Measurements from ENCODE around the gene CX3CR1. TPM values are rescaled to one million over a fixed set of nuclear protein-coding genes. Genes with fewer than 3 reads are reported as not detected.

The CX3CR1 gene
- total RNA-seq, 5 donors from 2014 or later (not counting 1 experiment from before 2014, with no cell fraction given): 1.9 to 23.8 (median 5.8) TPM

DNA sequence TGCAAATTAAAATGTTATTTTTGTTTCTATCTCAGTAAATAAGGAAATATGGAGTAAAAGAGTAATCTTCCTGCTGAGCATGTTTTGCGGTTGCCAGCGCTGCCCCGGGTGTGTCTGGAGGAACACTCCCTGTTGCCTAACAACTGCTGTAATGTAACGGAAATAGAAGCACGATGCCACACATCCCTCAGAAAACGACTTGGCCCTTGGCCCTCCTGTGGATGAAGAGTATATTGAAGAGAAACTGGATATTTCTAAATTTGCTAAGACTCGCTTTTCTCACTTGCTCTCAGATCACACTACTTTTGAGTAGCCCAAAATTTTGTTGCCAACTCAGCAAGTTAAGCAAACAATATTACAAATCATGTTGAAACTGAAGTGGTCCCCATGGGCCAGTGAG, 18.9 kb downstream of the CX3CR1 start:
- peak overlapping the region in 1 of 3 donors; percentile 9 for H3K4me3 Mint-ChIP-seq

DNA sequence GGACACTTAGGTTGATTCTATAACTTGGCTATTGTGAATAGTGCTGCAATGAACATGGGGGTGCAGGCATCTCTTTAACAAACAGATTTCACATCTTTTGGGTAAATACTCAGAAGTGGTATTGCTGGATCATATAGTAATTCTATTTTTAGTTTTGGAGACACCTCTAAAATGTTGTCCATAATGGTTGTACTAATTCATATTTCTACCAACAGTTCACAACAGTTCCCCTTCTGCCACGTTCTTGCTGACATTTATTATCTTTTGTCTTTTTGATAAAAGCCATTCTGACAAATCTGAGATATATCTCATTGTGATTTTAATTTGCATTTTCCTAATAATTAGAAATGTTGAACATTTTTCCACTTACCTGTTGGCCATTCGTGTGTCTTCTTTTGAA, 19.5 kb downstream of the CX3CR1 start:
- peak overlapping the region; percentile 62 for H3K27ac ChIP-seq (ENCODE audit: low read length)
- POLR2A ChIA-PET: no interaction called here
- Mint-ChIP-seq H3K4me1 (peaks cover 12 to 62% (median 17%) of the 10 kb centered on the region in 3 donors), H3K36me3 (no peaks in the 10 kb centered on the region), H3K27me3 (peaks cover 4 to 21% of the 10 kb centered on the region in 2 donors), H3K4me3 (no peak overlapping the region), H3K9me3 (no peaks in the 10 kb centered on the region), H3K27ac (no peak overlapping the region)
- no peaks in the 10 kb centered on the region for H3K27me3 ChIP-seq (replicated peaks in 1 of 2; ENCODE audit: control insufficient read depth in 2 of 2, extremely low read depth in 1 of 2, insufficient read depth in 2 of 2, low read length in 1 of 2)
- no peaks in the 10 kb centered on the region for H3K9me3 ChIP-seq
- no peak overlapping the region for H3K4me3 ChIP-seq (ENCODE audit: control insufficient read depth in 1 of 2, extremely low read depth in 1 of 2, low read length in 1 of 2)
- DNase-seq: no peak
- H3K36me3 ChIP-seq (ENCODE audit: control insufficient read depth in 2 of 2, extremely low read depth in 1 of 2, insufficient read depth in 1 of 2, low read length in 1 of 2): peaks cover 0 to 4% of the 10 kb centered on the region in 2 donors
- no CpG with 5 or more reads among the region's 2 CpGs for WGBS (ENCODE audit: insufficient coverage)
- peaks cover 13 to 71% of the 10 kb centered on the region in 2 experiments for H3K4me1 ChIP-seq (ENCODE audit: control insufficient read depth in 1 of 2, extremely low read depth in 1 of 2, insufficient read depth in 2 of 2, low read length in 2 of 2)
- no peak for ATAC-seq (replicated peaks in 1 of 4)
- CTCF ChIA-PET: no interaction called here

More for the DNA sequence above, 18.9 kb downstream of the CX3CR1 start:
- peak in 33 of 35 experiments; percentile 22 to 77 (median 47) for DNase-seq
- 45% methylated on average over 2 of the region's 7 CpGs for WGBS (ENCODE audit: insufficient coverage)
- peak overlapping the region in 1 of 2 donors; percentile 73 for H3K27ac Mint-ChIP-seq
- H3K36me3 Mint-ChIP-seq: peaks cover 4% of the 10 kb centered on the region
- peaks cover 4 to 21% of the 10 kb centered on the region in 2 donors for H3K27me3 Mint-ChIP-seq
- no peaks in the 10 kb centered on the region for H3K27me3 ChIP-seq (replicated peaks in 1 of 2; ENCODE audit: control insufficient read depth in 2 of 2, extremely low read depth in 1 of 2, insufficient read depth in 2 of 2, low read length in 1 of 2)
- H3K4me3 ChIP-seq (ENCODE audit: control insufficient read depth in 1 of 2, extremely low read depth in 1 of 2, low read length in 1 of 2): no peak overlapping the region
- H3K36me3 ChIP-seq (ENCODE audit: control insufficient read depth in 2 of 2, extremely low read depth in 1 of 2, insufficient read depth in 1 of 2, low read length in 1 of 2): peaks cover 0 to 9% of the 10 kb centered on the region in 2 donors
- CTCF ChIA-PET: no interaction called here
- peak overlapping the region; percentile 62 for H3K27ac ChIP-seq (ENCODE audit: low read length)
- POLR2A ChIA-PET: no interaction called here
- peaks cover 10 to 60% (median 17%) of the 10 kb centered on the region in 3 donors for H3K4me1 Mint-ChIP-seq
- no peaks in the 10 kb centered on the region for H3K9me3 Mint-ChIP-seq
- H3K9me3 ChIP-seq: no peaks in the 10 kb centered on the region
- H3K4me1 ChIP-seq (ENCODE audit: control insufficient read depth in 1 of 2, extremely low read depth in 1 of 2, insufficient read depth in 2 of 2, low read length in 2 of 2): peaks cover 13 to 71% of the 10 kb centered on the region in 2 experiments
- ATAC-seq (replicated peaks in 1 of 4): peak; percentile 19 to 95 (median 68)

DNA sequence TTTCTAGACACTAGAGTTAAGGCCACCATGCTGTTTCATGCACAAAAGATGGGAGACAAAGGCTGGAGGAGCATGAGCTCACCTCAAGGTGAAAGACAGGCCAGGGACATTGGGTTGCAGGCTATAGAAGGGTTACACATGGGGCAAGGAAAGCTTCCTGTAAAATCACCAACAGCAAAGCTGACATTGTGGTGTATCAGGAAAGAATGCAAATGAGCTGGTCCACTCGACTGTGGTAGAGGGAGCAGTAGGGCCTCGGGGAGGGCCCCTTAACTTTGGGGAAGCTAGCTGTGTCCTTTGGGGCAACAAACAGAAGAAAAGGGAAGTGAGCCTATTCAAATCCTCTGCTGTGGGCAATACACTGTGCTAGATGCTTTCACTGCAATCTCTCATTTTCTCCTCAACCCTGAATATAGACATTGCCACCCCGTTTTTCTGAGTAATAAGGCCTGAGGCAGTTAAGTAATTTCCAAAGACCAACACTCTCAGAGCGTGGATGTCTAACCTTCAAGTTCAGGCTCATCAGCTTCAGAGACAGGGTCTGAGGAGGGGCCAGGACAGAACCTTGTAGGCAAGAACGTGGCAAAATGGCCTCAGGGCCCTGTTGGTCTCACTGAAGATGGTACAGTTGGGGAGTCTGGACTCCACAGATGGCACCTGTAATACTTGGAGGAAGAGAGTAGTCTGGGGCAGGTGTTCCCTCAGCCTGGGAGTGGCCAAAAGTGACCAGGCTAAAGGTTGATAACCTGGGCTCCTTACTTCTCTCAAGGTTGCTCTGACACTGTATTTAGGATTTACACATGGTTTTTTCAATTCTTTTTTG, 24.1 kb downstream of the CX3CR1 start:
- POLR2A ChIA-PET: no interaction called here
- Histone ChIP-seq H3K4me3 (ENCODE audit: control insufficient read depth in 1 of 2, extremely low read depth in 1 of 2, low read length in 1 of 2) (no peak overlapping the region), H3K4me1 (ENCODE audit: control insufficient read depth in 1 of 2, extremely low read depth in 1 of 2, insufficient read depth in 2 of 2, low read length in 2 of 2) (peaks cover 3 to 49% of the 10 kb centered on the region in 2 experiments), H3K9me3 (no peaks in the 10 kb centered on the region), H3K36me3 (ENCODE audit: control insufficient read depth in 2 of 2, extremely low read depth in 1 of 2, insufficient read depth in 1 of 2, low read length in 1 of 2) (no peaks in the 10 kb centered on the region), H3K27ac (ENCODE audit: low read length) (peak overlapping the region; percentile 36), H3K27me3 (replicated peaks in 1 of 2; ENCODE audit: control insufficient read depth in 2 of 2, extremely low read depth in 1 of 2, insufficient read depth in 2 of 2, low read length in 1 of 2) (no peaks in the 10 kb centered on the region)
- WGBS (ENCODE audit: insufficient coverage): 0% methylated on average over 1 of the region's 5 CpGs
- CTCF ChIA-PET: interaction anchor here in 1 of 2 donors (0.6 kb wide), 1 partner anchor 1386 kb away, joined by 4 read pairs; no protein-coding TSS in a partner anchor
- H3K27me3 Mint-ChIP-seq: peaks cover 5 to 16% of the 10 kb centered on the region in 2 donors
- no peak overlapping the region for H3K4me3 Mint-ChIP-seq
- DNase-seq: peak in 2 of 35 experiments; percentile 13 to 37
- peak overlapping the region in 1 of 2 donors; percentile 16 for H3K27ac Mint-ChIP-seq
- no peaks in the 10 kb centered on the region for H3K9me3 Mint-ChIP-seq
- peak in 2 of 4 experiments; percentile 32 to 46 for ATAC-seq (replicated peaks in 1 of 4)
- H3K4me1 Mint-ChIP-seq: peaks cover 5 to 49% (median 11%) of the 10 kb centered on the region in 3 donors
- no peaks in the 10 kb centered on the region for H3K36me3 Mint-ChIP-seq

DNA sequence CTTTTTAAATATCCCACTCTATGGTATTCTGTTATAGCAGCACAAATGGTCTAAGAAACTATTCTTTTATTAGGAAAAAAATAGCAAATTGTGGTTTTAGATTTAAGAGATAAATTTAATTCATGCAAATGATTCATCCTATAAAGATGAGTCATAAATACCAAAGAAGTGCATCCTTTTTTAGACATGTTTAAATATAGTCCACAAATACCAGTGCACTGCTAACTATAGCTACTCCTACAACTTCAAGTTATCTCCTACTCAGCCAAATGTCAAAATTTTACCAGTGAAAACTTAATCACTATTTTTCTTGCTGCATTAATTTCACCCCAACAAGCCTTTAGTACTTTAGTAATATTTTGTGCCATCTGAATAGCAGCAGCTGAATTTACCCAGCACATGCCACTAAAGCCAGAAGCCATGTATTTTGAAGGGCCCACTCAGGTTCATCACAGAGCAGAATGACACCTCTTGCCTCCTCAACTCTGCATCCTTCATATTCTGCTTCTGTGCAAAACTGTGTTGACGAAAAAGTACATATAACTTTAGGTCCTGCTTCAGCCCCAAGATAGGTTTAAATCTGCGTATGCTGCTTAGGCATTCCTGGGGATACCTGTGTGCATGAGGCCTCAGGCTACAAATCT, 24.9 kb downstream of the CX3CR1 start:
- ATAC-seq (replicated peaks in 1 of 4): no peak
- DNase-seq: no peak
- Histone ChIP-seq H3K27me3 (replicated peaks in 1 of 2; ENCODE audit: control insufficient read depth in 2 of 2, extremely low read depth in 1 of 2, insufficient read depth in 2 of 2, low read length in 1 of 2) (no peaks in the 10 kb centered on the region), H3K9me3 (no peaks in the 10 kb centered on the region), H3K27ac (ENCODE audit: low read length) (no peak overlapping the region), H3K36me3 (ENCODE audit: control insufficient read depth in 2 of 2, extremely low read depth in 1 of 2, insufficient read depth in 1 of 2, low read length in 1 of 2) (no peaks in the 10 kb centered on the region), H3K4me3 (ENCODE audit: control insufficient read depth in 1 of 2, extremely low read depth in 1 of 2, low read length in 1 of 2) (no peak overlapping the region), H3K4me1 (ENCODE audit: control insufficient read depth in 1 of 2, extremely low read depth in 1 of 2, insufficient read depth in 2 of 2, low read length in 2 of 2) (peaks cover 2 to 54% of the 10 kb centered on the region in 2 experiments)
- ChIA-PET POLR2A (no interaction called here), CTCF (interaction anchor here in 1 of 2 donors (0.5 kb wide), 1 partner anchor 157 kb away, joined by 3 read pairs; no protein-coding TSS in a partner anchor)
- H3K4me3 Mint-ChIP-seq: no peak overlapping the region
- no peaks in the 10 kb centered on the region for H3K36me3 Mint-ChIP-seq
- H3K27me3 Mint-ChIP-seq: peaks cover 5 to 14% of the 10 kb centered on the region in 2 donors
- H3K27ac Mint-ChIP-seq: peak overlapping the region in 1 of 2 donors; percentile 31
- no CpG with 5 or more reads among the region's 2 CpGs for WGBS (ENCODE audit: insufficient coverage)
- no peaks in the 10 kb centered on the region for H3K9me3 Mint-ChIP-seq
- H3K4me1 Mint-ChIP-seq: peaks cover 0 to 46% (median 11%) of the 10 kb centered on the region in 3 donors

GRCh38 chr3:39251576-39251975, 28.3 kb downstream of the CX3CR1 start:
- Mint-ChIP-seq H3K27me3 (peaks cover 0 to 2% of the 10 kb centered on the region in 2 donors), H3K9me3 (no peaks in the 10 kb centered on the region), H3K4me3 (no peak overlapping the region), H3K27ac (no peak overlapping the region), H3K36me3 (no peaks in the 10 kb centered on the region), H3K4me1 (peaks cover 0 to 35% (median 8%) of the 10 kb centered on the region in 3 donors)
- ChIA-PET POLR2A (no interaction called here), CTCF (interaction anchor here in 1 of 2 donors (1.6 kb wide), 1 partner anchor 40 kb away, joined by 4 read pairs; no protein-coding TSS in a partner anchor)
- H3K36me3 ChIP-seq (ENCODE audit: control insufficient read depth in 2 of 2, extremely low read depth in 1 of 2, insufficient read depth in 1 of 2, low read length in 1 of 2): no peaks in the 10 kb centered on the region
- no peaks in the 10 kb centered on the region for H3K27me3 ChIP-seq (replicated peaks in 1 of 2; ENCODE audit: control insufficient read depth in 2 of 2, extremely low read depth in 1 of 2, insufficient read depth in 2 of 2, low read length in 1 of 2)
- no peaks in the 10 kb centered on the region for H3K9me3 ChIP-seq
- no peak for ATAC-seq (replicated peaks in 1 of 4)
- no peak for DNase-seq
- H3K27ac ChIP-seq (ENCODE audit: low read length): no peak overlapping the region
- H3K4me1 ChIP-seq (ENCODE audit: control insufficient read depth in 1 of 2, extremely low read depth in 1 of 2, insufficient read depth in 2 of 2, low read length in 2 of 2): peaks cover 0 to 46% of the 10 kb centered on the region in 2 experiments
- H3K4me3 ChIP-seq (ENCODE audit: control insufficient read depth in 1 of 2, extremely low read depth in 1 of 2, low read length in 1 of 2): no peak overlapping the region
- 95% methylated on average over 5 of the region's 5 CpGs for WGBS (ENCODE audit: insufficient coverage)

DNA sequence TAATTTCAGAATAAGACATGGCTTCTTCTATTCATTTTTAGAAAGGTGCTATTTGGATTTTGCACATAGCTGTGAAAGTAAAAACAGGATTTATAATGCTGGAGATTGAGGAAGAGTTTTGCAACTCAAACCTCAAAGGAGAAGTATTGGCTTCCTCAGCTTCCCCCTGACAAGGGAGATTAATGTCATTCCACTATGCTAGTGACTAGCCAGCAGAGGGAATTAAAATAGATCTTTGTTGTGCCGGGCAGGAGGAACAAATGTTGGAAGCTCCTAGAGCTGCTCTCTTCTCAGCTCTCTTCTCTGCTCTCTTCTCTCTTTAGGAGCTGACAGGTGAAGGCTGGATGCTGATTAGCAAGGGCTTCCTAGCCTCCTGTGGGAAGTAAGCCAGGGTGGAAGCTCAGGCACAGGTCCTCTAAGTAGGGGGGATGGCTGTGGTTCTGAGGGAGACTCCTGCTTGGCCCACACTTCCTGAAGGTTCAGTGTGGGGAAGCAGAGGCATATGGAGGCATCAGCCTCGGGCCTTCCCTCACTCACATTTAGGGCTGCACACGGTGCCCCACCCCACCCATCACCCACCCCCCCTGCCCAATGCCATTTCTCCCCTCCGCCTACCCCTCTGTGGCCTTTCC, 29.6 kb downstream of the CX3CR1 start:
- H3K9me3 Mint-ChIP-seq: no peaks in the 10 kb centered on the region
- CTCF ChIA-PET: interaction anchor here in 1 of 2 donors (1.6 kb wide), 1 partner anchor 42 kb away, joined by 4 read pairs; no protein-coding TSS in a partner anchor
- Histone ChIP-seq H3K4me1 (ENCODE audit: control insufficient read depth in 1 of 2, extremely low read depth in 1 of 2, insufficient read depth in 2 of 2, low read length in 2 of 2) (peaks cover 0 to 32% of the 10 kb centered on the region in 2 experiments), H3K27ac (ENCODE audit: low read length) (no peak overlapping the region), H3K27me3 (replicated peaks in 1 of 2; ENCODE audit: control insufficient read depth in 2 of 2, extremely low read depth in 1 of 2, insufficient read depth in 2 of 2, low read length in 1 of 2) (no peaks in the 10 kb centered on the region), H3K4me3 (ENCODE audit: control insufficient read depth in 1 of 2, extremely low read depth in 1 of 2, low read length in 1 of 2) (no peak overlapping the region), H3K9me3 (no peaks in the 10 kb centered on the region), H3K36me3 (ENCODE audit: control insufficient read depth in 2 of 2, extremely low read depth in 1 of 2, insufficient read depth in 1 of 2, low read length in 1 of 2) (no peaks in the 10 kb centered on the region)
- WGBS (ENCODE audit: insufficient coverage): no CpG with 5 or more reads among the region's 4 CpGs
- peaks cover 0 to 22% (median 4%) of the 10 kb centered on the region in 3 donors for H3K4me1 Mint-ChIP-seq
- no peak for DNase-seq
- no peaks in the 10 kb centered on the region for H3K36me3 Mint-ChIP-seq
- no peak for ATAC-seq (replicated peaks in 1 of 4)
- POLR2A ChIA-PET: interaction anchor here in 1 of 2 donors (0.7 kb wide), 1 partner anchor 56 kb away, joined by 3 read pairs; no protein-coding TSS in a partner anchor
- no peak overlapping the region for H3K27ac Mint-ChIP-seq
- H3K4me3 Mint-ChIP-seq: no peak overlapping the region
- peaks cover 0 to 2% of the 10 kb centered on the region in 2 donors for H3K27me3 Mint-ChIP-seq
